ENCODE results near the gene ZWINT.

Gene ZWINT

GRCh38 chr10:56318816-56319215, 42.2 kb downstream of the ZWINT start:
- H3K27ac Mint-ChIP-seq = no peak overlapping the region
- no peaks in the 10 kb centered on the region for H3K9me3 Mint-ChIP-seq
- no peaks in the 10 kb centered on the region for H3K4me1 Mint-ChIP-seq (ENCODE audit: low read depth)
- H3K36me3 Mint-ChIP-seq (ENCODE audit: low read depth) = no peaks in the 10 kb centered on the region
- no peak overlapping the region for H3K4me3 Mint-ChIP-seq
- H3K27me3 Mint-ChIP-seq = no peaks in the 10 kb centered on the region

DNA sequence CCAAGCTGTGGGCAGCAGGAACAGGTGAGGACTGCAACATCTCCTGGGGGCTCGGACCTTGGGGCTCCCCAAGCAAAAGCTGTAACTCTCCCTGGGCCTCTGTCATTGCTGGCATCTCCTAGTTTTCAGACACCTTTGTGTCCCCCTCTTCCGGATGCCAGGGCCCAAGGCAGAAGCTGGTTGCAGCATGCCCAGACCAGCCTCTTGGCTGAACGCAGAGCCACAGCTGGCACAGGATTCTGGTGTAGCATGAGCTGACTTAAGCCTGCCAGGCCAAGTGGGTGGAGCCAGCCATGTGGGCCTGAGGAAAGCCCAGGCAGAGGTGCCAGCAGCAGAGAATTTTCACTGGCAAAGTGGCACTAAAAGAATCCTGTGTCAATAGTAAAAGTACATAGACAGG, 43.5 kb downstream of the ZWINT start:
- no peaks in the 10 kb centered on the region for H3K36me3 Mint-ChIP-seq (ENCODE audit: low read depth)
- no peaks in the 10 kb centered on the region for H3K9me3 Mint-ChIP-seq
- H3K27me3 Mint-ChIP-seq = no peaks in the 10 kb centered on the region
- no peak overlapping the region for H3K27ac Mint-ChIP-seq
- no peak overlapping the region for H3K4me3 Mint-ChIP-seq
- no peaks in the 10 kb centered on the region for H3K4me1 Mint-ChIP-seq (ENCODE audit: low read depth)

DNA sequence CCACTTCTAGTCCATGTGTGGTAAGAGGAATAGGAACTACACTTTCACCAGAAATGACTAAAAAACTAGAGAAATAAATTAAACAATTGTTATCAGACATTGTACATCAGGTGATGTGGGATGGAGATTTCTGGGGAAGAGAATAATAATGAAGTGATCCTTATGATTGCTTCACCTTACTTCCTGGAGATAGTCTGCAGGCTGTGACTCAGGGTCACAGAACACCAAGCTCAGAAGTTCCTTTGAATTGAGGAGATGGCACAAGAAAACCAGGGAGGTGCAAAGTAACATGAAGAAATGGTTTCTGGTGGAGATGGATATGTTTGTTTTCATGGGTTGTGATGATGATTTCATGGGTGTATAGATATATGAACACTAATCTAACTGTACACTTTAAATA, 44.5 kb downstream of the ZWINT start:
- Mint-ChIP-seq H3K36me3 (ENCODE audit: low read depth) (no peaks in the 10 kb centered on the region), H3K4me1 (ENCODE audit: low read depth) (no peaks in the 10 kb centered on the region), H3K27ac (no peak overlapping the region), H3K4me3 (no peak overlapping the region), H3K27me3 (no peaks in the 10 kb centered on the region), H3K9me3 (no peaks in the 10 kb centered on the region)
